ENCODE measurements around the gene ANKH.

DNA sequence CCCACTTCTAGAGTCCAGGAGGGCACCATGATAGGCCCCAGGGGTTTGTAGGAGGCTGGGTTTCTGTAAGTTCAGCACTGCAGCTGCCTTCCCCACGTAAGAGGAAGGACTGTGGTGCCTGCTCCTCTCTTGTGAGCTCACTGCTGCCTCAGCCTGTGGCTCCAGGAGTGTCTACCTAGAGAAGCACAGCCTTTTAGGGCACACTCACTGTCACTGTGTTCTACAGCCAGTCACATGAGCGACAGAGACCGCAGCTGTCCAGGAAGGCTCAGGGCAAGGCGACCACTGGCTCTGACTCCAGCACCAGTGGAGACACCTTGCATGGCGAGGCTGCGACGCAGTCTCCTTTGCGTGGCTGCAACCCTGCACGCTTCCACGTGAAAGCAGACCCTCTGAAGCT, 134.3 kb downstream of the ANKH start:
- no peak for TF ChIP-seq POLR2A (IDR thresholded peaks at IDR 0.05)
- no peak for TF ChIP-seq POLR2AphosphoS5 (IDR thresholded peaks at IDR 0.05)
- TF ChIP-seq, protein P1, sequence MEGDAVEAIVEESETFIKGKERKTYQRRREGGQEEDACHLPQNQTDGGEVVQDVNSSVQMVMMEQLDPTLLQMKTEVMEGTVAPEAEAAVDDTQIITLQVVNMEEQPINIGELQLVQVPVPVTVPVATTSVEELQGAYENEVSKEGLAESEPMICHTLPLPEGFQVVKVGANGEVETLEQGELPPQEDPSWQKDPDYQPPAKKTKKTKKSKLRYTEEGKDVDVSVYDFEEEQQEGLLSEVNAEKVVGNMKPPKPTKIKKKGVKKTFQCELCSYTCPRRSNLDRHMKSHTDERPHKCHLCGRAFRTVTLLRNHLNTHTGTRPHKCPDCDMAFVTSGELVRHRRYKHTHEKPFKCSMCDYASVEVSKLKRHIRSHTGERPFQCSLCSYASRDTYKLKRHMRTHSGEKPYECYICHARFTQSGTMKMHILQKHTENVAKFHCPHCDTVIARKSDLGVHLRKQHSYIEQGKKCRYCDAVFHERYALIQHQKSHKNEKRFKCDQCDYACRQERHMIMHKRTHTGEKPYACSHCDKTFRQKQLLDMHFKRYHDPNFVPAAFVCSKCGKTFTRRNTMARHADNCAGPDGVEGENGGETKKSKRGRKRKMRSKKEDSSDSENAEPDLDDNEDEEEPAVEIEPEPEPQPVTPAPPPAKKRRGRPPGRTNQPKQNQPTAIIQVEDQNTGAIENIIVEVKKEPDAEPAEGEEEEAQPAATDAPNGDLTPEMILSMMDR (IDR thresholded peaks at IDR 0.05): no peak

All from prostate gland (tissue), 2 donors.